ENCODE results near the gene EIF2S1.

Gene EIF2S1

GRCh38 chr14:67357969-67358354 lies 2.2 kb upstream of the EIF2S1 start:
- no peak for TF ChIP-seq CTCF (IDR thresholded peaks at IDR 0.05)
- DNase-seq (ENCODE audit: low spot score): no peak

GRCh38 chr14:67358924-67359774 lies 979 bp upstream of the EIF2S1 start:
- TF ChIP-seq CTCF (IDR thresholded peaks at IDR 0.05): no peak
- peak overlapping the region; percentile 92 for H3K4me3 ChIP-seq
- peak overlapping the region; percentile 68 to 89 for H3K27ac ChIP-seq
- DNase-seq (ENCODE audit: low spot score): no peak

More at GRCh38 chr14:67357969-67358354, 2.2 kb upstream of the EIF2S1 start:
- no peak overlapping the region for H3K4me3 ChIP-seq
- no peak overlapping the region for H3K27ac ChIP-seq

- no peak for DNase-seq (ENCODE audit: low spot score)
- Histone ChIP-seq H3K27ac (peak overlapping the region; percentile 83 to 89), H3K4me3 (peak overlapping the region; percentile 92)
- no peak for TF ChIP-seq CTCF (IDR thresholded peaks at IDR 0.05)
Measured at GRCh38 chr14:67360470-67361206, 510 bp downstream of the EIF2S1 start.

DNA sequence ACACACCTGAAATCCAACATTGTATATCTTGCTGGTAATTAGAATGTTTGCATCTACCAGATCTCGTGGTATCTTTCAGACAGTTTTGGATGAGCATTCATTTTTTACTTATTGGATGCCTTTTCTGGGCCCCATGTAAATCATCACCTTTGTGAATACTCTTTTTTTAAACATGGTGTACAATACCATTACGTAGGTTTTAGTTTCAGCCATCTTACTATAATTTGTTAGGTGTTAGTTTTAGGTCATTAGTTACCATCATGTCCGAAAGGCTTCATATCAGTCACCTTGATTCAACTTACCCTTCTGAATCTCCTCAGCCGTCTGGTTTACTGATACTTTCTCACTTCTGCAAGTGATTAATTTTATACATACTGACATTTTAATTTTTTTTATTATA lies 5.3 kb downstream of the EIF2S1 start:
- no peak for TF ChIP-seq CTCF (IDR thresholded peaks at IDR 0.05)
- H3K4me3 ChIP-seq: no peak overlapping the region
- H3K27ac ChIP-seq: no peak overlapping the region
- no peak for DNase-seq (ENCODE audit: low spot score)

GRCh38 chr14:67370830-67371229 lies 10.7 kb downstream of the EIF2S1 start:
- H3K27ac ChIP-seq: no peak overlapping the region
- TF ChIP-seq CTCF (IDR thresholded peaks at IDR 0.05): no peak
- DNase-seq (ENCODE audit: low spot score): no peak
- no peak overlapping the region for H3K4me3 ChIP-seq

- TF ChIP-seq CTCF (IDR thresholded peaks at IDR 0.05): no peak
- no peak for DNase-seq (ENCODE audit: low spot score)
- H3K4me3 ChIP-seq: no peak overlapping the region
- H3K27ac ChIP-seq: no peak overlapping the region
Measured at GRCh38 chr14:67371247-67372148, 11.4 kb downstream of the EIF2S1 start.
